OCI-M2 (cell line): ENCODE results near the gene TGM1.

ENCODE experiments used
- DNase-seq: peaks from one replicate; lab custom pipeline; 2025; ENCODE audit not compliant: unreplicated experiment; lab: John Stamatoyannopoulos, UW

TGM1 gene

DNA sequence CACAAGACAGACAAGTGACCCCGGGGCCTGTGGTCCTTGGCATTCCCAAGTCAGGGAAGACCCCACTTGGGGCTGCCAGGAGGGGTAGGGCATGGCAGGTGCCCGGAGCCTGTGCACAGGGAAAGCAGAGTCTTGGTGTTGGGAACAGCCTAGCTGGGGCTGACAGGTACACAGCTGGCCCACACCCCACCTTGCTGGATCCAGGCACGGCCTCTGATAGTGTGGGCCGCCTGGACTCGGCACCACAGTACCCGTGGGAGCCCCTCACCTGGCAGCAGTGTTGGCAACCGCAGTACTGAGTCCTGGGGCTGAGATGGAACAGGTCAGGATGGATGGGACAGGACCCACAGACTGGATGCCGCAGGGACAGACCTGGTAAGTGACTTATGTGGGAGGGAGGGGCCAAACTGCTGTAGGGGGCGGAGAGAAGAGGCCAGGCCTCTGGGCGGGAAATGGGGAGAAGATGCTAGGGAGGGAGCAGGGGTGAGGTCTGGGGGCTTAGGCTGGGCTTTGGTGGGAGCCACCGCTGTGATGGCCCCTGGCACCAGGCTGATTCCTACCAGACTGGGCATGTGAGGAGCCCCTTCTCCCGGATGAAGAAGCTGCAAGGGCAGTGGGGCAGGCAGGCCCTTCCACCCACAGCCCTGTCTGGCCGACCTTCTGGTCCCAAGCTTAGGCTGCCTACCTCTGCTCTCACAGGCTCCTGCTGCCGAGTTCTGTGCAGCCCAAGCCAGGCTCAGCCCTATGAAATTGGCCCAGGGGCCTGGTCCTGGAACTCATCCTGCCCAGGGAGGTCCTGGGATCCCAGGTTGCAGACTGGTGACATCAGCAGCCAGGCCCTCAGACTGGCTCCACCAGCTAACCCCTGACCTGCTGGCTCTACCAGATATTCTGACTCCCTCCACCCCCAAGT, at the start of gene TGM1:
TSS of gene TGM1 (minus strand) at position 357 of the 913 bp plus-strand sequence. CDS start 825 bp downstream, outside the sequence.
- no peak for DNase-seq

DNA sequence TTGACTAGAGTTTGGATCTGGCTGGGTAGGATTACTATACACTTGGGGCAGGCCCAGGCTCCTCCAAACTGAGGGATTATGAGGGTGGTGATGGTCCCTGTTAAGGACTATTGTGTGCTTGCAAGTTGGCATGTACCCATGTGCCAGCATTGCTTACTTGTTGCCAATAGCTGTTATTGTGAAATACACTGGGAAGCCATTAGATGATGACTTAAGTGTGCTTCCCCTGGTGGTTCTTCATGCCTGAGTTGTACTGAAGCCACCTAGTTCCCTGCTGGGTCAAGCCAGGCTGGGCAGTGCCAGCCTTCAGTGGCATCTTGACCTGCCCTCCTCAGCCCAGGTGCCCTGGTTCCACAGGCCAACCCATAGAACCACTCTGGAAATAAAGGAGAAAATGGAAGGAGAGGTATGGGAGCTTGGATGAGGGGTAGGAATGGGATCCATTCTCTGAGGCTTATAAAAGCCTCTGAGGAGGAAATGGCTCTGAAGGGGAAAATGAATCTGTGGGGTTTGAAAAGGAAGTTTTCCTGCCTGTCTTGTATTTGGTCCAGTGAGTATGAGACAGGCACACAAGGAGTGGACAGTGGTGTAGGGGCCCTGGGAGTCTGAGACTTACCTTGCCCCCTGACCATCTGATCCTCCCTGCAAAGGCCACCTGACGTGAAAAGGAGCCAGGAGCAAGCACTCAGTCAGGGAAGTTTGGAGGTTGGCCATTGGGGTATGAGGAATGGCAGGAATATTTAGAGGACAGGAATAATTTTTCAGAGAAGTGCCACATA, 49.0 kb upstream of the TGM1 start:
- no peak for DNase-seq

DNA sequence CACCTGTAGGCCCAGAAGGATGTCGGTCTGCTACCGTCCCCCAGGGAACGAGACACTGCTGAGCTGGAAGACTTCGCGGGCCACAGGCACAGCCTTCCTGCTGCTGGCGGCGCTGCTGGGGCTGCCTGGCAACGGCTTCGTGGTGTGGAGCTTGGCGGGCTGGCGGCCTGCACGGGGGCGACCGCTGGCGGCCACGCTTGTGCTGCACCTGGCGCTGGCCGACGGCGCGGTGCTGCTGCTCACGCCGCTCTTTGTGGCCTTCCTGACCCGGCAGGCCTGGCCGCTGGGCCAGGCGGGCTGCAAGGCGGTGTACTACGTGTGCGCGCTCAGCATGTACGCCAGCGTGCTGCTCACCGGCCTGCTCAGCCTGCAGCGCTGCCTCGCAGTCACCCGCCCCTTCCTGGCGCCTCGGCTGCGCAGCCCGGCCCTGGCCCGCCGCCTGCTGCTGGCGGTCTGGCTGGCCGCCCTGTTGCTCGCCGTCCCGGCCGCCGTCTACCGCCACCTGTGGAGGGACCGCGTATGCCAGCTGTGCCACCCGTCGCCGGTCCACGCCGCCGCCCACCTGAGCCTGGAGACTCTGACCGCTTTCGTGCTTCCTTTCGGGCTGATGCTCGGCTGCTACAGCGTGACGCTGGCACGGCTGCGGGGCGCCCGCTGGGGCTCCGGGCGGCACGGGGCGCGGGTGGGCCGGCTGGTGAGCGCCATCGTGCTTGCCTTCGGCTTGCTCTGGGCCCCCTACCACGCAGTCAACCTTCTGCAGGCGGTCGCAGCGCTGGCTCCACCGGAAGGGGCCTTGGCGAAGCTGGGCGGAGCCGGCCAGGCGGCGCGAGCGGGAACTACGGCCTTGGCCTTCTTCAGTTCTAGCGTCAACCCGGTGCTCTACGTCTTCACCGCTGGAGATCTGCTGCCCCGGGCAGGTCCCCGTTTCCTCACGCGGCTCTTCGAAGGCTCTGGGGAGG, 47.9 kb upstream of the TGM1 start, which contains the start of gene LTB4R:
TSS of gene LTB4R (plus strand) at position 857 of the 959 bp plus-strand sequence. CDS start 4,150 bp downstream, outside the sequence.
- no peak for DNase-seq

DNA sequence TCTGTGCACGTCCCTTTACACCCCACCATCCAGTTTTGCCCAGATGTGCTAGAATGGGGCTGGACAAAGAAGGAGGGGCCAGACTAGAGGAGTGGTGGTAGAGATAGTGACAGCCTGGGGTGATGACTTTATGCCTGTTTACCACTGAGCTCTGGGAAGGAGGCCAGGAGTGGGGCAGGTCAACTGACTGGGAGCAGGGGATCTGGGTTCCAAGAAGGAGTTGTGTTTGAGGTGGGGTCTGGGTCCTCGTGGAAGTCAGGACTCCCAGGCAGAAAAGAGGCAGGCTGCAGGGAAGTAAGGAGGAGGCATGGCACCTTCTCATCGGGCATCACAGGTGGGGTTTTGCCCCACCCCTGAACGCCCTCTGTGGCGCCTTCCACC, 47.3 kb upstream of the TGM1 start:
- no peak for DNase-seq

DNA sequence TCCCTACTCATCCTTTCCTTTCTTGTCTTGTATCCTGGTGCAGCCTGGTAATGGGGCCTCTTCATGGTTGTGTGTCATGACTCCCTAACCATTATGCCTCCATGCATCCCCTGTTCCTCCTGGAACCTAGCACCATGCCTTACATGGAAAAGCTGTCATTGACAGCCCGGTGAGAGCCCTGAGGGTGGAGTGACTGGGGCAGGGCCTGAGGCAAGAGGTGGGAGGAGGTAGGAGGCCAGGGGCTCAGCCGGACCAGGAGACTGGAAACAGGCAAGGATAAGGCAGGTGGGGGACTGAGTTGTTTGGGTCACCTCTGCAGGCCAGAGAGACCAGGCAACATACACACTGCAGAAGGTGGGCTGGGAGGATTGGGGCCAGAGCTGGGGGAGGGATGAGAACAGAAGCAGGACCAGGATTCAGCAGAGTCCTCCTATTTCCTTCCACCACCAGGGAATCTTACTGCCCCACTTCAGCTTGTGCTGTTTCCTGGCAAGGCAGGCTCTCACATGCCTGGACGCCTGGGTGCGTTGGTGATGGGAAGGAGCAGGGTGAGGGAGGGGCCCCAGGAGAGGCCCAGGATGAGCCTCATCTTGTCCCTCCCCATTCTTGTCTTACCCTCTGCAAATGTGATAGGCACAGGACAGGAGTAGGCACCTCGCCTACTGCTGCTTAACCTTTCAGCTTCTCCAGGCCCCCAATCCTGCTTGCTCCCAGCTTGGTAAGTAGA, 46.7 kb upstream of the TGM1 start, which contains the start of gene LTB4R2:
TSS of gene LTB4R2 (plus strand) at position 603 of the 727 bp plus-strand sequence. CDS start 525 bp downstream, outside the sequence.
- no peak for DNase-seq

DNA sequence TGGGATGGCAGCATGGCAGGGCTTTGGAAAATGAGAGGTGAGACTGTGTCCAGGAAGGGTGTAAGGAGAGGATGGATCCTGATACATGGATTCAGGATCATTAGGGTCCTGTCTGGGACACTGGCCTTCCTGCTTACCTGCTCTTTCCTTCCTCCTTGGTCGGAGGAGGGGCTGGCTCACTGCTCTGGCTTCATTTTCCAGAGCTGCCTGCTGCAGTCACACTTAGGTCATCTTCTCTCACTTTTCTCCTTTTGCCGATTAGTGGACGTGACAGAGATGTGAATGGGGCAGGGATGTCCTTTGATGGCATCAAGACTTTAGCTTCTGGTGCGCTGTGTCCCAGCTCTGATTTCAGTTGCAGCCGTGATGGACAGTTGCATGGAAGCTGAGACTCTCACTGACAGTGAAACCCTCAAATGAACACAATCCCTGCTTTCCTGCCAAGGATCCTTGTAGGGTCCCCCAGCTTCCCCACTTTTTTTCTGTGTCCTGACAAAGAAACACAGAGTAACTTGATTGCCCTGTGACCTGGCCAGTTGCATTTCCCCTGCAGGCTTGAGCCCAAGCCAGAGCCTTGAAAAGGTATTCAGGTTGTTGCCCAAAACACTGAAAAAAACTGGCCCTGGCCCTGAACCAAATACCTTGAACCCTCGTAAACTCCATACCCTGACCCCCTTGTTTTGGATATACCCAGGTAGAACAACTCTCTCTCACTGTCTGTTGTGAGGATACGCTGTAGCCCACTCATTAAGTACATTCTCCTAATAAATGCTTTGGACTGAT, 45.6 kb upstream of the TGM1 start:
- DNase-seq = no peak

DNA sequence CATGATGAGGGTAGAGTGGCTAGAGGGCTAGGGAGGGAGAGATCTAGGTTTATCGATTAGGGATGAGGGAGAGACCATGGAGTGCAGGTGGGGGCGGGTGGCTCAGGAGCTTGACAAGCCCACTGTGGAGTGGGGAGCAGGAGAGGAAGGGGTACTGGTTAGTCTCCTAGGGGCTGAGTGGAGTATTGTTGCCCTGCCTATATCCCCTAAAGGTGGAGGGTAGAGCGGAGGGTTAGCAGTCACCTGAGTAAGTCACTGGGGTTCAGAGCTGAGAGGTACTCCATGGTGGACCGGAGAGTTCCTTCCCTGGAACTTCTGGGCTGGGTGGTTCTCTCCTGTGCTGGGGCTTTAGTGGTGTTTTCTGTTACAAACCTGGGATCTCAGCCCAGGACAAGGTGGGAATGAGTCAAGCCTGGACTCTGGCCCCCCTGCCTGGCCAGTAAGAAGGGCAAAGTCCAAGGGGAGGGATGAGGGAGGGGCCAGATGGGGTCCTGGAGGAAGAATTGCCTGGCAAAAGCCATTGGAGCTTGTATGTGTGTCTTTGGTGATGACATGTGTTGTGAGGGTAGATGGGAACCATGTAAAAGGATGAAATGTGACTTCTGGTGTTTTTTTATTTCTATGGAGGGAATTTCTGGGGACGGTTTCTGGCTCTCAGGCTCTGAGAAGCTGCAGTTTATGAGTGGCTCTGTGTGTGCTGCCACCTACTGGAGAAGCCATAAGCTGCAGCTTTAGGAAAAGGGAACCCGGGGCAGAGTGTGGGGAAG, 44.8 kb upstream of the TGM1 start, which contains the start of gene CIDEB:
TSS of gene CIDEB (minus strand) at position 403 of the 767 bp plus-strand sequence. CDS start at position 284, 119 bp downstream.
- no peak for DNase-seq

DNA sequence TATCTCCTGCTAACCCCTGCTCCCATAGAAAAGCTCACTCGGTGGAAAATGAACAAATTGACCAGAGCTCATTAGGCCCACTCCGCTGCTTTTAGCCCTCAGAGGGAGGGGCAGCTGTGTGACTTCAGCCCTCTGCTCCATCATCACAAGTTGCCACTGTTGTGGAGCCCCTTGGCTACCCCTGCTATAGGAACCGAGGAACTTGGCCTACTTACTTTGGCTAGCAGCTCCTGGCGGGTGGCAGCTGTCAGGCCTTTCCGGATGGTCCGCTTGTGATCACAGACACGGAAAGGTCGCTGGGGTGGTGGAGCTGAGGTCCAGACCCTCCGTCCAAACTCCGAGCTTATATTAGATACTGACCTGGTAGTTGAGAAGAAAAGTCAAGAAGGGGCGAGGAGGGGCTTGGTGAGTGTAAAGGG, 44.2 kb upstream of the TGM1 start:
- no peak for DNase-seq

DNA sequence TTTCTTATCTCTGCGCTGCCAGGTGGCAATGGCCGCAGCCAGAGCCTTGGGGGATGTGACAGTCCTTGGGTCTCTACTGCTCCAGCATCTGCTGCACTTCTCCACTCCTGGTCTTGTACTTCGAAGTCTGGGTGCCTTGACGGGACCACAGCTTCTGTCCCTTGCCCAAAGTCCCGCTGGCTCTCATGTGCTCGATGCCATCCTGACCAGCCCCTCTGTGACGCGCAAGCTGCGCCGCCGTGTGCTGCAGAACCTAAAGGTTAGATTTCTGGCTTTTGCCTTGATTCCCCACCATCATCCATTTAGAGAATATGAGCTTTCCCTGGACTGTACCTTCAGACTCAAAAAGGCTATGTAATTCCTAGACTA, 41.0 kb upstream of the TGM1 start:
- DNase-seq = no peak

DNA sequence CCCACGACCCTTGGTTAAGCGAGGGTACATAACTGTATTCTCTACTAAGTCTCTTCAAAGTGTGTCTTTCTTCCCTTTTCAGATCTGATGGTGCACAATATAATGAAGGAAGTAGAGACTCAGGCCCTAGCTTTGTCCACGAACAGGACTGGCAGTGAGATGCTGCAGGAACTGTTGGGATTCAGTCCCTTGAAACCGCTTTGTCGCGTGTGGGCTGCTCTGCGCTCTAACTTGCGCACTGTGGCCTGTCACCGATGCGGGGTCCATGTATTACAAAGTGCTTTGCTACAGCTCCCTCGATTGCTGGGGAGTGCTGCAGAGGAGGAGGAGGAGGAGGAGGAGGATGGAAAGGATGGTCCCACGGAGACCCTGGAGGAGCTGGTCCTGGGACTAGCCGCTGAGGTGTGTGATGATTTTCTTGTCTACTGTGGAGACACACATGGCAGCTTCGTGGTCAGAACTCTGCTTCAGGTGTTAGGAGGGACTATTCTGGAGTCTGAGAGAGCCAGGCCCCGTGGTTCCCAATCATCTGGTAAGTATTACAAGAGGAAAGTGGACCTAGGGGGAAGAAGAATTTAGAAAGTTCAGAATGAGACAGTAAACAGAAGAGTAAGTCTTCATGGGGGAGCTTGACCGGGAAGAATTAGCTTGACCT, 37.5 kb upstream of the TGM1 start:
- no peak for DNase-seq

DNA sequence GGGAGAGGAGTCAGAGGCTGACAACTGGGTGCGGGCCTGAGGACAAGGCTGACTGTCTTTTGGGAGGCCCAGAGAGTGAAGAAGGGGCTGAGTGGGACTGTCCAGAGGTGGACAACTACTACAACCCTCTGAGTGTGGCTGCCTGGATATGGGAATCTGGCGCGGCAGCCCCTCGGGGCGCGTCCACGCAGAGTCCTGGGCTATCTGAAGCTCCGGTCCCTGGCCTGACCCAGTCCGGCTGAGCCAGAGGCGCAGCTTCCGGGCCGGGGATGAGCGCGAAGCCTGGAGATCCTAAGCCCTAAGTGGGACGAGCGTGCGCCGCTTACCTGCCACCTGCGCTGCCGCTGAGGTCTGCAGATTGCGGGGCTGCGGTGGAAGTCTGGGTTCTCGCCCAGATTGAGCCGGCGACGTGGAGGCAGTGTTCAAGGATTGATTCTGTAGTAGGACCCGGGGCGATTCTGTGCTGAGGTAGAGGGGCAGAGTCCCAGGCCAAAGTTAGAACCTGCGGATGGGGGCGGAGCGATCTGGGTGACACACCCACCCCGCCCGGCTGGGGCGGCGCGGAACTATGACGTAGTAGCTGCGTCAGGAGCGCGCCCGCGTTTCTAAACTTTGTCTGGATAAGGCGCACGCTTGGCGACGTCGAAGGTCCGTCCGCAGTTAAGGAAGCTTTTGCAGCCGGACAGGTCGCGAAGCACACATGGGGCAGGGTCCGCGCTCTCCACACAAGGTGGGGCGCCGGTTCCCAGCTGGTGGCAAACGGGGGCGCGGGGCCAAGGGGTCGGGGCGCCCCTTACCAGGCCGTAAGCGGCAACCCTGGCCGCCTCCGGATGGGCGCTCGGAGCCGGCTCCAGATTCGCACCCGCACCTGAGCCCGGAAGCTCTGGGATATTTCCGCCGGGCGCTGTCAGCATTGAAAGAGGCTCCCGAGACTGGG, 36.5 kb upstream of the TGM1 start, which contains the start of the genes DHRS1 and NOP9:
TSS of gene DHRS1 (minus strand) at position 526 of the 937 bp plus-strand sequence. CDS start 674 bp downstream, outside the sequence.
TSS of gene NOP9 (plus strand) at position 596 of the 937 bp plus-strand sequence. CDS start at position 701, 105 bp downstream.
- peak; percentile 70 for DNase-seq

DNA sequence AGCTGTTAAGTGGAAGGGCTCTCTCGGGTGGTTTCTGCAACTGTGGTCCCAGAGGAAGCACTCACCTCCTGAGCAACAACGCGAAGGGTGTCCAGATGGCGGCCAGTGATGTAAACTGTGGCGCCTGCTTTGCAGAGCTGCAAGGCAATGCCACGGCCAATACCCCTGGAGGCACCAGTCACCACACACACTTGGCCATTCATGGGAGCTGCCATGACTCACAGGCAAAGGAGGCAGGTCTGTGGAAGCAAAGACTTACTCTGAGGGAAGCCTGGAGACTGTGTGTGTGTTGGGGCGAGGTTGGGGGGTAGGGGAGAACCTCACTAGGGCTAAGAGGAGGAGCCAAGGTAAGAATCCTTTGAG, 35.9 kb upstream of the TGM1 start:
- no peak for DNase-seq

DNA sequence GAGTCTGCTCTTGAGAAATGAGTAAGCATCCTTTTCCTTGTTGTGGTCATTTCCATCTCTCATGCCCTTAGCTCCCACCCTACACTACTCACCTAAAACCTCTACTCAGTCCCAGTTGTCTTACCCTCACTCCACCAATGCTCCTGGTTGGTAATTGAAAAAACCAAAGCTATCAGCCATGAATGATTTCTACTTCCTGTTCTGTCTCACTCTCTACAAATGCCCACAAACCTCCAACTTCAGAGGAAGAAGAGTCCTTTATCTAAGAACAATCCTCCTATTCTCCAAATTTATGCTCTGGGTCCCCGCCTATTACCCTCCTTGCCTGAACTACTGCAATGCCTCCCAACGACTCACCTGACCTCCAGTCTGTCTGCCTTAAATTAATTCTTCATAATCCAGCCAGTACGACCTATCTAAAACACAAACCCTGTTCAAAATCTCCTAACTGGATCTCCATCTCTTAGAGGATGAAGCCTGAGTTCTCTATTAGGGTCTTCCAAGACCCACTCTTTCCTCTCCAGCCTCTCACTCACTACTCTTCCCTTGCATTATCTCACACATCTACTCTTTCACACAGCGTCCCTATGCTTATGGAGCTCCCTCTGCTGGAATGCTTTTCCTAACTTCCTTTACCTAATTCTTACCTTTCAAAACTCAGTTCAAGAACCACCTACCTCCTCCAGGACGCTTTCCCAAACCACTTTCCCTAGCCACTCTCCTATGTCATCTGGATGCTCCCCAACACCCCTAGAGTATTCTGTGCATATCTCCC, 34.4 kb upstream of the TGM1 start:
- no peak for DNase-seq

DNA sequence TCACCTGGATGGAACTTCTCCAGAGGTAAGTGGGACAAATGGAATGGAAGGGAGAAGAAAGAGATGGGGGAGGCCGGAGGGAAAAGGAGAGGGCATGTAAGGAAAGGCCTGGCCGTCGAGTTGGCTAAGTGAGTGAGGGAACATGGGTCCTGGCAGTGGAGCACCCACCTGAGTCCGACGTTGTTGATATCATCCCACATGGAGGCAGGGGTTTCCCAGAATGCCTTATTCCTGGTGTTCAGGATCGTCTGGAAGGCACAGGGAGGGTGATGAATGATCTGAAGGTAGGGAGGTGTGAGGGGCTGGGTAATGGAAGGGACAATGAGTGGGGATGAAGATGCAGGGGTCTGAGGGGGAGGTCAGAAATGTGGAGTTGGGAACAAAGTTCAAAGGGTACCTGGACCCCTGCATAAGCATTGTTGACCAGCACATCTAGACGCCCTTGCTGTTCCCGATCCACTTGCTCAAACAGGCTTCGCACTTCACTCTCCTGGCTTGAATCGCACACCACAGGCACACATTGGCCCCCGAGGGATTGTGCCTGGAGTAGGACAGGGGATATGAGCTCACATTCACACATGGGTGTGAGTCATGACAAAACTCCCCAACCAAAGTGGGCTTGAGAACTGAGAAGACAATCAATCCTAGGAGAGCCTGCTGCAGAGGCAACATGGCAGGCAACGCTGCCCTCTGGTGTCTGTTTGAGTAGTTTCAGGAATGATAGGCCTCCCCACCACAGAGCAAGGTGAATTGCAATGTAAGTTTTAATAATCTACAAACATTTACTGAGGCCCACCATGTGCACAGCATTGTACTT, 33.6 kb upstream of the TGM1 start:
- DNase-seq = no peak

DNA sequence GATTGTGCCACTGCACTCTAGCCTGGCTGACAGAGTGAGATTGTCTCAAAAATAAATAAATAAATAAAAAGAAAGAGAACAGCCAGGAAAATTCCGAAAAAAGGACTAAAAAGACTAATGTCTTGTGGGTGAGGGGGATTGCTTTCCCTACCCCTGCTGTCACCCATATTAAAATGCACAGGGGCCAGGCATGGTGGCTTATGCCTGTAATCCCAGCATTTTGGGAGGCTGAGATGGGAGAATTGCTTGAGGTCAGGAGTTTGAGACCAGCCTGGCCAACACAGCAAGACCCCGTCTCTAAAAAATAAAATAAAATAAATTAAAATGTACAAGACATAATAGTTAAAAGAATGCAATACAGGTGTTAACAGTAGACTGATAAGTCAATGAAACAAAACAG, 30.5 kb upstream of the TGM1 start:
- no peak for DNase-seq
